Myocyte (in vitro differentiated cells): Measurements from ENCODE around the gene PLCB1. TPM values are rescaled to one million over a fixed set of nuclear protein-coding genes. Genes with fewer than 3 reads are reported as not detected.

ENCODE experiments used
- DNase-seq: peaks from one replicate; pipeline ENCODE4 v3.0.0-alpha.2; 2012; ENCODE audit warnings: low read depth
- total RNA-seq: library from RNA; depleted of rRNA; stranded (reverse); fragments of >200 nt; gene quantifications from 2 replicates; pipeline ENCODE4 v1.2.3, GENCODE V29; 2014

PLCB1 gene
- total RNA-seq, 1 donor from 2014 or later, result 0.29 TPM

DNA sequence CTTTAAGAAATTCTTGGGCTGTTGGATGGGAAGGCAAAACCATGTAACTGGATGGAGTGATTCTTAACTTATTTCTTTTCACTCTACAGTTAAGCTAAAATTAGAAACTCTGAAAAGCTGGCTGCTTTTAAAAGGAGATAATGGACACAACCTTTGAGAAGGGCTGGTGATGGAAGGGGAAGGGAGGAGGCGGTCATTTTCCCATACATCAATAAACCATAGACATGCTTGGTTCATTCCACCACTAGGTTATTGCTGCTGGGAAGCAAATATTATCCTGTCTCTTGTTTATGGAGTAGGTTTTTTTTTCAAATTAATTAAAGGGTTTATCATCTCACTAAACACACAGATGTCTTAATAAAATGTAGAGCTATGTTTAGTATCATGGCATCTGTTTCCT is 76.2 kb downstream of the PLCB1 start:
- DNase-seq, result no peak

DNA sequence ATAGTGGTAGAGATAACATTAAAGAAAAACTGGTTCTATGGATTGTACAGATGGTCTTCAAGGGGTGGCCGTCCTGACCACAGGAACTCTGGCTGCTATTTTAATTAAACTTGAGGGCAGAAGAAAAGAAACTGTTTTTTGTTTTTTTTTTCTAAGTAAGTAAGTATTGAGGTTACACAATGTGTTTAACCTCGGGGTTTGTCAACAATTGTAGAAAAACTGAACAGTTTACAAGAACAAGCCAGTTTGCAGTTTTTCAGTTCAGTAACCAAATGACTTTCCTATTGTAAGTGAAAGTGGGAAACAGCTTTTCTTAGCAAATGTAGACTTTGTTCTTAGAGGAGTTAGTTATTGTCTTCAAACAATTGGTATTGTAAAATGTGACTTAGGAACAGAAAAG is 77.0 kb downstream of the PLCB1 start:
- DNase-seq, result no peak

GRCh38 chr20:8210749-8211148 is 78.7 kb downstream of the PLCB1 start:
- no peak for DNase-seq

DNA sequence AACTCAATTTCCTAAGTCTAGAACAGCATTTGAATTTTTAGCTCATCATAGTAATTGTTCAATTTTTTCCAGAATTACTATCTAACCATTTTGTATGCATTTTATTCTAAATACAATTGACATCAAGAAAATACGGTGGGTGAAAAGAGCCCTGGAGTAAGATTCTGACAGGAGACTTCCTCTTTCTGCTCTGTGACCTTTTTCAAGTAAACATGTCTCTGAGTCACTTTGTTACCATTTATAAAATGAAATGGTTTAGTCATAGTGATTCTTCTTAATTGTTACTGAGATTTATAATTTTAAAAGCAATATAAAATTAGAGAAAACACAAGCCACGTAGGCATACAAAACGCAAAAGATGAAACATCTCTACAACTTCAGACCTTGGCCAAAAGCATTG is 80.2 kb downstream of the PLCB1 start:
- no peak for DNase-seq

GRCh38 chr20:8213270-8213669 is 81.2 kb downstream of the PLCB1 start:
- no peak for DNase-seq

DNA sequence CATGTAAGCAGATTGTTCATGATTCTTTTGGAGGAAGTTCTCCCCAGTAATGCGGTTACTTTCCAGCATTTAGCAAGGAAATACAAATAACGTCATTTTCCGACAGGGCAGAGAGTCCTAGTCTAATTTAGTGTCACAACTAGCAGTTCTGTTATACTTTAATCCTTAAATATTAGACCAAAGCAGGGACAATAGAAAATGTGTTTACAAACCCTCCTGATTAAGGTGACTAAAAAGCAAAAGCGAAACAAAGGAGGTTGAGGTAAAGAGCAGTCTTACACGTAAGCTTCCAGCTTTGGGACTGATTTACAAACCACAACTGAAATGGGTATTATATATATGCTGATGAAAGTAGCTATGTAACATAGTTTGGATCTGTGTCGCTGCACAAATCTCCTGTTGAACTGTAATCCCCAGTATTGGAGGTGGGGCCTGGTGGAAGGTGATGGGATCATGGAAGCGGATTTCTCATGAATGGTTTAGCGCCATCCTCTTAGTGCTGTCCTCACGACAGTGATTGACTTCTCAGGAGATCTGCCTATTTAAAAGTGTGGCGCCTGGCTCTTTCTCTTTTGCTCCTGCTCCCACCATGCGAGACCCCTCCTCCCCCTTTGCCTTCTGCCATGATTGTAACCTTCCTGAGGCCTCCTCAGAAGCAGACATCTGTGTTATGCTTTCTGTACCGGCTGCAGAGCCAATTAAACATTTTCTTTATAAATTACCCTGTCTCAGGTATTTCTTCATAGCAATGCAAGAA is 81.9 kb downstream of the PLCB1 start:
- no peak for DNase-seq

- DNase-seq, result no peak
These were observed 83.3 kb downstream of the PLCB1 start for GRCh38 chr20:8215361-8215781.

GRCh38 chr20:8216375-8217200 is 84.5 kb downstream of the PLCB1 start:
- DNase-seq, result no peak

GRCh38 chr20:8218861-8219260 is 86.8 kb downstream of the PLCB1 start:
- DNase-seq, result no peak

GRCh38 chr20:8219403-8219802 is 87.3 kb downstream of the PLCB1 start:
- no peak for DNase-seq

DNA sequence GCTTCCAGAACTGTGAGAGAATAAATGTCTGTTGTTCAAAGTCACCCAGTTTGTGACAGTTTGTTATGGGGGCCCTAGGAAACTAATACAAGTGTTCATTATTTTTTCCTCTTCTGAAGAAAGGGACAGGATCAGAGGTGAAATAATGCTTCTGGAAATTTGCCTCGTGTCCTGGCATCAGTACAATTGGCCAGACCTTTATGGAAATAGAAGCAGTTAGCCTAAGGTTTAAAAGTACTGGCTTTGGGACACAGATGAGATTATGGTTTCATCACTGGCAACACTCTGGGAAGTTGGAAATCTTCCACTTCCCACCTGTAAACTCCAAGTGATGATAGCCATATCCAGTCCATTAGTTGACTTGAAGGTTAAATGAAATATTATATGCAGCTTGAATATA is 88.7 kb downstream of the PLCB1 start:
- no peak for DNase-seq

DNA sequence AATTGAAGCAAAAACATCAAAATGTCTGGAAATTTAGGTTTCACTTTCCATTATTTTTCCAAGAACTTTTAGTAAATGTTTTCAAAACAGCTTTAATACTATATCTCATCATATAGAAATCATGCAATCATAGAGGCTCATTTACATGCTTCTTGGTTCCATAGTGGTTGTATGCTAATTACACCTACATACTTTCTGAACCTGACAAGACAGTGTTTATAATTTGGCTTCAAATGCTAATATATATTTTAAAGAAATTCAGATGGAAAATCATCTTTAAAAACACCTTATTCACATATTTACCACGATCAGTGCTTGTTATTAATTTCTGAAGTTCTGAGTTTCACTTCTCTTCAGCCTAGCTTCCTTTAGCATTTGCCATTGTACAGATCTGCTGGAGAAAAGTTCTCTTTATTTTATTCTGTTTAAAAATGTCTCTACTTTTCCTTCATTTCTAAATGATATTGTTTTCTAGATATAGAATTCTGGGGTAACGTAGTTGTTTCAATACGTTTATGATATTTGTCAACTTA is 89.9 kb downstream of the PLCB1 start:
- DNase-seq, result no peak

GRCh38 chr20:8223091-8223870 is 91.2 kb downstream of the PLCB1 start:
- no peak for DNase-seq

DNA sequence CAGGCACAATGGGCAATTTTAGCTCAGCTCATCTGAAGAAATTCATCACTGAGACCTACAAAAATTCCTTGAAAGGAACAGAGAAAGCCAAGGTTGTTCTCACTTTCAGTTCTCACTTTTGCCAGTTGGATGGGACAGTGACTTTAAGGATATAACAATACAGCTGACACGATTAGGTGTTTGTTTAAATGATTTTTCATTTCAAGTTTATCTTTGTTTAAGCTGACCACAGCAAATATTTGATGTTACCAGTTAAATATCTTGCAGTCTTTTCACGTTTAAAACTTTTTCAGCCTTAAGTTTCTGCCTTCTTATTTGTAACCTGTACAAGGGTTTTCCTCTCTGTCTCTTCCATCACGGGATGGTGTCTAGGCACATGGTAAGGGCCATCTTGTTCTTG is 93.6 kb downstream of the PLCB1 start:
- DNase-seq, result no peak

DNA sequence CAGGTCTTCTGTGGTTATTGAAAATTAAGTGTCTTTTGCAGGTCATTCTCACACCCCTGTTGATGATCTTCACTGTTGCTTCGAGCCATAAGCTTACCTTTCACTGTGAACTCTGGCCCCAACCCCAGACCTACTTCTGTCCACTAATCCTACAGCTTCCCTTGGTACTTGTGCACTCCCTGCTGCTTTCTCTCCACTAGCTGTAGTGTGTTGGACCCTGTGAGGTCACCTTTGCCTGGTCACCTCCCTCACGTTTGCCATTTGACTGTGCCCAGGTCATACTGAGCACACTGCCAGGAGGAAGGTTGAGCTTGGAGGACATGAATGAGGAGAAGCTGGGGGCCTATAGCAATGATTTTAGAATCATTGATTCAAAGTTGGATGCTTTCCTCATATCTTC is 94.0 kb downstream of the PLCB1 start:
- no peak for DNase-seq

DNA sequence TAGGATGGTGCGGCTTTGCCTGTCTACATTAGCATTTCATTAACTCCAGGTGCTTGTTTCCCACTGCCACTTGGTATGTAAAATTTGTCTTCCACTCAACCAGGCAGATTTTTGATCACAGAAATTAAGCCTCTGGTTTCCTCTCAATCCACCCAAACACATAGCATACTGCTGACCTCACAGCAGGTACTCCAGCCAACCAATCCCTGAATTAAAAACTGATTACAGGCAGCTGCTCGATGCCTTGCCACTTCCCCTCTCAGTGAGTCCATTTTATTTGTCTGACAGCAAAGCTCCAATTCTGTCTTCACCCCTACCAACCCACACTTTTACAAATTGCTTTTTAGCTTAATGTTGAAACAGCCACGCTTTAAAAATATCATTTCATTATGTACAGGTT is 95.2 kb downstream of the PLCB1 start:
- no peak for DNase-seq

- DNase-seq, result no peak
These were observed 96.2 kb downstream of the PLCB1 start for GRCh38 chr20:8228315-8228714.

- no peak for DNase-seq
These were observed 97.0 kb downstream of the PLCB1 start for GRCh38 chr20:8229090-8229489.

DNA sequence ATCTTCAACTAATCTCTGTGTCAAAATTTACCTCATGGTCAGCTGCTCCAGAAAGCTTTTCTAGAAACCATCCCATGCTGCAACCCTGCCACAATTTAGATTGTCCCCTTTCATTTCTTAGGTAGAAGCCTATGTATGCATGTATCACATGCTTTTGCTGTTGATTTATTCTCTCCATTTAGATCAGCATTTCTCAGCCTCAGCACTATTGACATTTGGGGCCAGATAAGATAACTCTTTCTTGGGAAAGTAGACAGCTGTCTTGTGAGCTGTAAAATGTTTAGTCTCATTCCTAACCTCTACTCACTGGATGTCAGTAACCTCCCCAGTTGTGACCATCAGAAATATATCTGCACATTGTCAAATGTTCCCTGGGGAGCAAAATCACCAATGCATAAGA is 99.0 kb downstream of the PLCB1 start:
- DNase-seq, result no peak

GRCh38 chr20:8232332-8232731 is 100.3 kb downstream of the PLCB1 start:
- DNase-seq, result no peak

DNA sequence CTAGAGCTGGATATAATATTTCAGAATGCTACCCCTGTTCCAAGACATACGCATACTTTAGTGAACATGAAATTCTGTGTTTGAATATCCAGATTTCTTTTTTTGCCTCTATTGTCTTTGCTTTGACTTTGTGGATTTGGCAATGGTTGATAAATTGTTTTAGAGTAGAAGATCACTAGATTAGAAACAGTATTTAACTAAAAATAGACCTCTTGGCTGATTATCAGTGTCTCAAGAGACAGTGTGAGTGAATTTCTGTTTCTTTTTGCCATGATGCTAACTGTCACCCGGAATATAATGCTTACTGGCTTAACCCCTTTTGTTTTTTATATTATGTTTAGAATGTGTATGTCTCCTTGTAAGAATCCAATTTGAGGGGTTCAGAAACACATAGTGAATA is 102.5 kb downstream of the PLCB1 start:
- DNase-seq, result no peak

DNA sequence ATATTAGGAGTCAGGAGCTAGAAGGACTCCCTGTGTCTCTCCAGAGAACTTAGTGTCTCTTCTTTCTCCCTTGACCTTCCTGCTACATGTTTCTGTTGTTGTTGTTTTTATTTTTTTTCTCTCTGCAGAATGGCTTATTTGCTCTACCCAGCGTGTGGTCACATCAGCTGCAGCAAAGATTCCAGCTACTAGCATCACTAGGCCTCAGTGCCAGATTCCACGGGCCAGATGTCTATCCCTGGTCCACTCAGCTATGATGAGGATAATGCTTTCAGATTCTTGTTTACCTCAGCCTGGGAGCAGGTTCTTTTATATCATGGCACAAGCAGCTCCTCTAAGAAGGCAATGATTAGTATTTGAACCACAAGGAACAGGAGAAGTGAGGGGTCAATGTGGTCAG is 110.0 kb downstream of the PLCB1 start:
- DNase-seq, result no peak
